ENCODE results near the gene LIN28B.

Gene LIN28B

GRCh38 chr6:105014954-105015353, 58.0 kb downstream of the LIN28B start:
- Histone ChIP-seq H3K36me3 (ENCODE audit: control insufficient read depth in 2 of 2, insufficient read depth in 2 of 2, low read length in 2 of 2) (no peaks in the 10 kb centered on the region), H3K9me3 (ENCODE audit: control insufficient read depth in 2 of 2, low read length in 2 of 2) (no peaks in the 10 kb centered on the region), H3K4me3 (ENCODE audit: low read length in 2 of 2) (no peak overlapping the region), H3K4me1 (ENCODE audit: control insufficient read depth, insufficient read depth, low read length) (no peaks in the 10 kb centered on the region), H3K27ac (ENCODE audit: low read length) (no peak overlapping the region), H3K27me3 (ENCODE audit: control insufficient read depth in 1 of 2, insufficient read depth in 2 of 2, low read length in 2 of 2) (no peaks in the 10 kb centered on the region), H3K9ac (ENCODE audit: low read length in 2 of 2) (no peak overlapping the region)

GRCh38 chr6:105015482-105015881, 58.6 kb downstream of the LIN28B start:
- H3K27me3 ChIP-seq (ENCODE audit: control insufficient read depth in 1 of 2, insufficient read depth in 2 of 2, low read length in 2 of 2) = no peaks in the 10 kb centered on the region
- no peak overlapping the region for H3K9ac ChIP-seq (ENCODE audit: low read length in 2 of 2)
- H3K27ac ChIP-seq (ENCODE audit: low read length) = no peak overlapping the region
- H3K36me3 ChIP-seq (ENCODE audit: control insufficient read depth in 2 of 2, insufficient read depth in 2 of 2, low read length in 2 of 2) = no peaks in the 10 kb centered on the region
- H3K9me3 ChIP-seq (ENCODE audit: control insufficient read depth in 2 of 2, low read length in 2 of 2) = no peaks in the 10 kb centered on the region
- H3K4me1 ChIP-seq (ENCODE audit: control insufficient read depth, insufficient read depth, low read length) = no peaks in the 10 kb centered on the region
- H3K4me3 ChIP-seq (ENCODE audit: low read length in 2 of 2) = no peak overlapping the region

GRCh38 chr6:105019285-105019684, 62.4 kb downstream of the LIN28B start:
- no peak overlapping the region for H3K27ac ChIP-seq (ENCODE audit: low read length)
- no peaks in the 10 kb centered on the region for H3K27me3 ChIP-seq (ENCODE audit: control insufficient read depth in 1 of 2, insufficient read depth in 2 of 2, low read length in 2 of 2)
- H3K36me3 ChIP-seq (ENCODE audit: control insufficient read depth in 2 of 2, insufficient read depth in 2 of 2, low read length in 2 of 2) = no peaks in the 10 kb centered on the region
- no peak overlapping the region for H3K9ac ChIP-seq (ENCODE audit: low read length in 2 of 2)
- H3K9me3 ChIP-seq (ENCODE audit: control insufficient read depth in 2 of 2, low read length in 2 of 2) = no peaks in the 10 kb centered on the region
- no peak overlapping the region for H3K4me3 ChIP-seq (ENCODE audit: low read length in 2 of 2)
- no peaks in the 10 kb centered on the region for H3K4me1 ChIP-seq (ENCODE audit: control insufficient read depth, insufficient read depth, low read length)

- Histone ChIP-seq H3K9me3 (ENCODE audit: control insufficient read depth in 2 of 2, low read length in 2 of 2) (no peaks in the 10 kb centered on the region), H3K9ac (ENCODE audit: low read length in 2 of 2) (no peak overlapping the region), H3K27me3 (ENCODE audit: control insufficient read depth in 1 of 2, insufficient read depth in 2 of 2, low read length in 2 of 2) (no peaks in the 10 kb centered on the region), H3K4me1 (ENCODE audit: control insufficient read depth, insufficient read depth, low read length) (no peaks in the 10 kb centered on the region), H3K4me3 (ENCODE audit: low read length in 2 of 2) (no peak overlapping the region), H3K36me3 (ENCODE audit: control insufficient read depth in 2 of 2, insufficient read depth in 2 of 2, low read length in 2 of 2) (no peaks in the 10 kb centered on the region), H3K27ac (ENCODE audit: low read length) (no peak overlapping the region)
These were observed 64.5 kb downstream of the LIN28B start for GRCh38 chr6:105021399-105021798.

- H3K9ac ChIP-seq (ENCODE audit: low read length in 2 of 2) = no peak overlapping the region
- H3K36me3 ChIP-seq (ENCODE audit: control insufficient read depth in 2 of 2, insufficient read depth in 2 of 2, low read length in 2 of 2) = no peaks in the 10 kb centered on the region
- H3K9me3 ChIP-seq (ENCODE audit: control insufficient read depth in 2 of 2, low read length in 2 of 2) = no peaks in the 10 kb centered on the region
- H3K27ac ChIP-seq (ENCODE audit: low read length) = no peak overlapping the region
- no peaks in the 10 kb centered on the region for H3K4me1 ChIP-seq (ENCODE audit: control insufficient read depth, insufficient read depth, low read length)
- no peak overlapping the region for H3K4me3 ChIP-seq (ENCODE audit: low read length in 2 of 2)
- no peaks in the 10 kb centered on the region for H3K27me3 ChIP-seq (ENCODE audit: control insufficient read depth in 1 of 2, insufficient read depth in 2 of 2, low read length in 2 of 2)
These were observed 65.5 kb downstream of the LIN28B start for GRCh38 chr6:105022416-105022815.

- Histone ChIP-seq H3K27ac (ENCODE audit: low read length) (no peak overlapping the region), H3K9ac (ENCODE audit: low read length in 2 of 2) (no peak overlapping the region), H3K4me3 (ENCODE audit: low read length in 2 of 2) (no peak overlapping the region), H3K36me3 (ENCODE audit: control insufficient read depth in 2 of 2, insufficient read depth in 2 of 2, low read length in 2 of 2) (no peaks in the 10 kb centered on the region), H3K9me3 (ENCODE audit: control insufficient read depth in 2 of 2, low read length in 2 of 2) (no peaks in the 10 kb centered on the region), H3K4me1 (ENCODE audit: control insufficient read depth, insufficient read depth, low read length) (no peaks in the 10 kb centered on the region), H3K27me3 (ENCODE audit: control insufficient read depth in 1 of 2, insufficient read depth in 2 of 2, low read length in 2 of 2) (no peaks in the 10 kb centered on the region)
These were observed 67.9 kb downstream of the LIN28B start for GRCh38 chr6:105024803-105025202.

GRCh38 chr6:105028898-105029297, 72.0 kb downstream of the LIN28B start:
- no peak overlapping the region for H3K9ac ChIP-seq (ENCODE audit: low read length in 2 of 2)
- no peak overlapping the region for H3K27ac ChIP-seq (ENCODE audit: low read length)
- H3K4me1 ChIP-seq (ENCODE audit: control insufficient read depth, insufficient read depth, low read length) = no peaks in the 10 kb centered on the region
- no peaks in the 10 kb centered on the region for H3K27me3 ChIP-seq (ENCODE audit: control insufficient read depth in 1 of 2, insufficient read depth in 2 of 2, low read length in 2 of 2)
- H3K9me3 ChIP-seq (ENCODE audit: control insufficient read depth in 2 of 2, low read length in 2 of 2) = no peaks in the 10 kb centered on the region
- no peaks in the 10 kb centered on the region for H3K36me3 ChIP-seq (ENCODE audit: control insufficient read depth in 2 of 2, insufficient read depth in 2 of 2, low read length in 2 of 2)
- H3K4me3 ChIP-seq (ENCODE audit: low read length in 2 of 2) = no peak overlapping the region

GRCh38 chr6:105029581-105029980, 72.7 kb downstream of the LIN28B start:
- Histone ChIP-seq H3K36me3 (ENCODE audit: control insufficient read depth in 2 of 2, insufficient read depth in 2 of 2, low read length in 2 of 2) (no peaks in the 10 kb centered on the region), H3K9me3 (ENCODE audit: control insufficient read depth in 2 of 2, low read length in 2 of 2) (no peaks in the 10 kb centered on the region), H3K4me3 (ENCODE audit: low read length in 2 of 2) (no peak overlapping the region), H3K27me3 (ENCODE audit: control insufficient read depth in 1 of 2, insufficient read depth in 2 of 2, low read length in 2 of 2) (no peaks in the 10 kb centered on the region), H3K4me1 (ENCODE audit: control insufficient read depth, insufficient read depth, low read length) (no peaks in the 10 kb centered on the region), H3K9ac (ENCODE audit: low read length in 2 of 2) (no peak overlapping the region), H3K27ac (ENCODE audit: low read length) (no peak overlapping the region)

GRCh38 chr6:105034470-105034869, 77.6 kb downstream of the LIN28B start:
- H3K27ac ChIP-seq (ENCODE audit: low read length) = no peak overlapping the region
- H3K27me3 ChIP-seq (ENCODE audit: control insufficient read depth in 1 of 2, insufficient read depth in 2 of 2, low read length in 2 of 2) = no peaks in the 10 kb centered on the region
- H3K4me3 ChIP-seq (ENCODE audit: low read length in 2 of 2) = no peak overlapping the region
- no peaks in the 10 kb centered on the region for H3K9me3 ChIP-seq (ENCODE audit: control insufficient read depth in 2 of 2, low read length in 2 of 2)
- H3K9ac ChIP-seq (ENCODE audit: low read length in 2 of 2) = no peak overlapping the region
- H3K4me1 ChIP-seq (ENCODE audit: control insufficient read depth, insufficient read depth, low read length) = no peaks in the 10 kb centered on the region
- no peaks in the 10 kb centered on the region for H3K36me3 ChIP-seq (ENCODE audit: control insufficient read depth in 2 of 2, insufficient read depth in 2 of 2, low read length in 2 of 2)

- H3K4me3 ChIP-seq (ENCODE audit: low read length in 2 of 2) = no peak overlapping the region
- H3K27ac ChIP-seq (ENCODE audit: low read length) = no peak overlapping the region
- no peaks in the 10 kb centered on the region for H3K9me3 ChIP-seq (ENCODE audit: control insufficient read depth in 2 of 2, low read length in 2 of 2)
- no peaks in the 10 kb centered on the region for H3K27me3 ChIP-seq (ENCODE audit: control insufficient read depth in 1 of 2, insufficient read depth in 2 of 2, low read length in 2 of 2)
- H3K9ac ChIP-seq (ENCODE audit: low read length in 2 of 2) = no peak overlapping the region
- H3K36me3 ChIP-seq (ENCODE audit: control insufficient read depth in 2 of 2, insufficient read depth in 2 of 2, low read length in 2 of 2) = no peaks in the 10 kb centered on the region
- no peaks in the 10 kb centered on the region for H3K4me1 ChIP-seq (ENCODE audit: control insufficient read depth, insufficient read depth, low read length)
These were observed 78.4 kb downstream of the LIN28B start for GRCh38 chr6:105035299-105035698.

- no peak overlapping the region for H3K9ac ChIP-seq (ENCODE audit: low read length in 2 of 2)
- H3K4me3 ChIP-seq (ENCODE audit: low read length in 2 of 2) = no peak overlapping the region
- no peaks in the 10 kb centered on the region for H3K36me3 ChIP-seq (ENCODE audit: control insufficient read depth in 2 of 2, insufficient read depth in 2 of 2, low read length in 2 of 2)
- no peak overlapping the region for H3K27ac ChIP-seq (ENCODE audit: low read length)
- no peaks in the 10 kb centered on the region for H3K4me1 ChIP-seq (ENCODE audit: control insufficient read depth, insufficient read depth, low read length)
- no peaks in the 10 kb centered on the region for H3K9me3 ChIP-seq (ENCODE audit: control insufficient read depth in 2 of 2, low read length in 2 of 2)
- no peaks in the 10 kb centered on the region for H3K27me3 ChIP-seq (ENCODE audit: control insufficient read depth in 1 of 2, insufficient read depth in 2 of 2, low read length in 2 of 2)
These were observed 79.4 kb downstream of the LIN28B start for GRCh38 chr6:105036351-105036750.

GRCh38 chr6:105038259-105038658, 81.4 kb downstream of the LIN28B start:
- H3K9me3 ChIP-seq (ENCODE audit: control insufficient read depth in 2 of 2, low read length in 2 of 2) = no peaks in the 10 kb centered on the region
- no peaks in the 10 kb centered on the region for H3K4me1 ChIP-seq (ENCODE audit: control insufficient read depth, insufficient read depth, low read length)
- H3K4me3 ChIP-seq (ENCODE audit: low read length in 2 of 2) = no peak overlapping the region
- H3K36me3 ChIP-seq (ENCODE audit: control insufficient read depth in 2 of 2, insufficient read depth in 2 of 2, low read length in 2 of 2) = no peaks in the 10 kb centered on the region
- no peaks in the 10 kb centered on the region for H3K27me3 ChIP-seq (ENCODE audit: control insufficient read depth in 1 of 2, insufficient read depth in 2 of 2, low read length in 2 of 2)
- no peak overlapping the region for H3K9ac ChIP-seq (ENCODE audit: low read length in 2 of 2)
- H3K27ac ChIP-seq (ENCODE audit: low read length) = no peak overlapping the region
